ENCODE results near the gene CENPV. TPM values are rescaled to one million over a fixed set of nuclear protein-coding genes. Genes with fewer than 3 reads are reported as not detected.

Gene CENPV
- total and polyA plus RNA-seq, 8 donors, result 7.6 to 26.1 (median 9.8) TPM

DNA sequence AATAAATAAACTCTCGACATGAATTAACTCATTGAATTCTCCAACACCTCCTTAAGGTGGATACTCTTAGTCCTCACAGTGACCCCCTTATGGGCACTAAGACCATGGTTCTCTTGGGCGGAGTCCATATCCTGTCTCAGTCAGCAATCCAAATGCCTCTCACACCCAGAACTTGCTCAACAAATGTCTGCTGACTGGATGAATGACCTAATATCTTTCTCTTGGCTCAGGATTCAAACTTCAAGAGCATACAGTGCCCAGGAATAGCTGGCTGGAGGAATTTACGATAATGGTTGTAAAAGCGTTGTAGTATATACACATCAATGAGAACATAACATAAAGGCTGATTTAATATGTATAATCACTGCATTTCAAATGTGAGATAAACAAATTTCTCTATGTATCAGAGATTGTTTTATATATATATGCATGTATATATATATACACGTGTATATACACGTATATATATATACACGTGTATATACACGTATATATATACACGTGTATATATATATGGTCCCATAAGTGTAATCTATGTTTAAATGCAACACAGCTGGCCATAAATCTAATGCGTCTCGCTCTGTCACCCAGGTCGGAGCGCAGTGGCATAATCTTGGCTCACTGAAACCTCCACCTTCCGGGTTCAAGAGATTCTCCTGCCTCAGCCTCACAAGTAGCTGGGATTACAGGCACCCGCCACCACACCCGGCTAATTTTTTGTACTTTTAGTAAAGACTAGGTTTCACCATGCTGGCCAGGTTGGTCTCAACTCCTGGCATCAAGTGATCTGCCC, 21.1 kb upstream of the CENPV start:
- no peak overlapping the region for H3K27ac ChIP-seq
- H3K4me3 ChIP-seq, result no peak overlapping the region
- FAIRE-seq, result peak; percentile 34

GRCh38 chr17:16371742-16372141, 18.5 kb upstream of the CENPV start:
- no peaks in the 10 kb centered on the region for H3K36me3 ChIP-seq
- no peaks in the 10 kb centered on the region for H3K4me1 ChIP-seq
- no peaks in the 10 kb centered on the region for H3K9me3 ChIP-seq
- no peaks in the 10 kb centered on the region for H3K27me3 ChIP-seq
- no peak overlapping the region for H3K27ac ChIP-seq
- no peak overlapping the region for H3K4me3 ChIP-seq
- ATAC-seq (no peak), DNase-seq (no peak), FAIRE-seq (no peak)
- TF ChIP-seq, protein P1, sequence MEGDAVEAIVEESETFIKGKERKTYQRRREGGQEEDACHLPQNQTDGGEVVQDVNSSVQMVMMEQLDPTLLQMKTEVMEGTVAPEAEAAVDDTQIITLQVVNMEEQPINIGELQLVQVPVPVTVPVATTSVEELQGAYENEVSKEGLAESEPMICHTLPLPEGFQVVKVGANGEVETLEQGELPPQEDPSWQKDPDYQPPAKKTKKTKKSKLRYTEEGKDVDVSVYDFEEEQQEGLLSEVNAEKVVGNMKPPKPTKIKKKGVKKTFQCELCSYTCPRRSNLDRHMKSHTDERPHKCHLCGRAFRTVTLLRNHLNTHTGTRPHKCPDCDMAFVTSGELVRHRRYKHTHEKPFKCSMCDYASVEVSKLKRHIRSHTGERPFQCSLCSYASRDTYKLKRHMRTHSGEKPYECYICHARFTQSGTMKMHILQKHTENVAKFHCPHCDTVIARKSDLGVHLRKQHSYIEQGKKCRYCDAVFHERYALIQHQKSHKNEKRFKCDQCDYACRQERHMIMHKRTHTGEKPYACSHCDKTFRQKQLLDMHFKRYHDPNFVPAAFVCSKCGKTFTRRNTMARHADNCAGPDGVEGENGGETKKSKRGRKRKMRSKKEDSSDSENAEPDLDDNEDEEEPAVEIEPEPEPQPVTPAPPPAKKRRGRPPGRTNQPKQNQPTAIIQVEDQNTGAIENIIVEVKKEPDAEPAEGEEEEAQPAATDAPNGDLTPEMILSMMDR (IDR thresholded peaks at IDR 0.05), result no peak
- WGBS, 2 donors, result 63 to 75% methylated on average over 5 of the region's 5 CpGs
- intact Hi-C loops (cut with DNase I), result no loop called here

More for the DNA sequence above, 21.1 kb upstream of the CENPV start:
- intact Hi-C loops (cut with DNase I), result no loop called here
- Histone ChIP-seq H3K9me3 (no peaks in the 10 kb centered on the region), H3K36me3 (no peaks in the 10 kb centered on the region), H3K4me1 (peaks cover 13 to 21% (median 19%) of the 10 kb centered on the region in 3 donors), H3K27me3 (no peaks in the 10 kb centered on the region)
- TF ChIP-seq, protein P1 (IDR thresholded peaks at IDR 0.05), result no peak
- ATAC-seq (no peak), DNase-seq (no peak)
- 84 to 91% methylated on average over 16 of the region's 16 CpGs for WGBS, 2 donors

DNA sequence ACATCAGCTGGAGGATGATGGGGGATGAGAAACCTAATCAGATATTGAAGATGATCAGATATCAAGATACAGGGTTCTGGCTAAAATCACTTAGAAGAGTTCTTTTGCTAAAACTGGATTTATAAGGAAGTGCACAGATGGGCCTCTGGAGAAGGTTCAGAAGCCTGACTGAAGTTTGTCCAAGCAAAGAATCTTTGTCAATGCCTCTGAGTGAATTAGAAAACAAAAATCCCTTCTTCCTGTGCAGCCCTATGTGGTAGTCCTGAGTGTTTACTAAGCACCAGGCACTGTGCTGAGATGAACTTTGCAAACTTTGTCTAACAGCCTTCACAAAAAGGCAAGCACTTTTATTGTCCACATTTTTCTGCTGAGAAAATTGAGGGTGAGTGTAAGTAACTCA, 11.4 kb upstream of the CENPV start:
- intact Hi-C loops (cut with DNase I), result loop anchor here in 2 of 3 donors (10.0 kb wide), 1 partner anchor 160 kb away; no protein-coding TSS in a partner anchor
- H3K27ac ChIP-seq, result no peak overlapping the region
- FAIRE-seq, result no peak

GRCh38 chr17:16363749-16364536, 10.7 kb upstream of the CENPV start:
- TF ChIP-seq, protein P1 (IDR thresholded peaks at IDR 0.05), result peak; percentile 87 to 94 (median 90)
- no peak overlapping the region for H3K27ac ChIP-seq
- no peak for FAIRE-seq

More for the DNA sequence above, 11.4 kb upstream of the CENPV start:
- H3K4me3 ChIP-seq, result no peak overlapping the region
- TF ChIP-seq, protein P1 (IDR thresholded peaks at IDR 0.05), result no peak
- no peaks in the 10 kb centered on the region for H3K9me3 ChIP-seq
- H3K4me1 ChIP-seq, result no peaks in the 10 kb centered on the region
- ATAC-seq (no peak), DNase-seq (no peak)
- no peaks in the 10 kb centered on the region for H3K27me3 ChIP-seq
- H3K36me3 ChIP-seq, result no peaks in the 10 kb centered on the region

More at GRCh38 chr17:16363749-16364536, 10.7 kb upstream of the CENPV start:
- Histone ChIP-seq H3K4me3 (no peak overlapping the region), H3K36me3 (no peaks in the 10 kb centered on the region), H3K4me1 (no peaks in the 10 kb centered on the region), H3K9me3 (no peaks in the 10 kb centered on the region), H3K27me3 (no peaks in the 10 kb centered on the region)
- DNase-seq, result peak in 5 of 6 donors; percentile 40 to 84 (median 66)
- ATAC-seq, result peak; percentile 82 to 97 (median 94)
- intact Hi-C loops (cut with DNase I), result loop anchor here in 2 of 3 donors (10.0 kb wide), 1 partner anchor 161 kb away; no protein-coding TSS in a partner anchor
- WGBS, 2 donors, result 3 to 6% methylated on average over 6 of the region's 6 CpGs

Measured in pancreas (tissue), 10 donors.